Cardiac septum (tissue), 1 donor: ENCODE results near the gene LAMTOR4. TPM values are rescaled to one million over a fixed set of nuclear protein-coding genes. Genes with fewer than 3 reads are reported as not detected.
A peak's percentile ranks its signal among the peaks of the same experiment; 100 is the strongest.
"Not testable (repeated sequence)": the region's sequence is repeated elsewhere in the genome, so short reads cannot be mapped to it uniquely, and the experiment has no call there.

Experiments
- DNase-seq: peaks from one replicate; pipeline ENCODE4 v3.0.0-alpha.2; 2020; ENCODE audit warnings: low spot score
- intact Hi-C: fragments of 100-400 bp; cut with DNase I; formaldehyde crosslinking; loops from one replicate; pipeline ENCODE4 v1.14.0; 2022
- total RNA-seq: library from RNA; stranded (reverse); fragmentation: NEBNext Ultra II Directional; extraction: Animal tissue kit (Norgen Biotek cat#: 25700); gene quantifications from one replicate; pipeline ENCODE4 v1.2.1, GENCODE V29; 2021
- donor health status: DM: no; HTN: no; CAD: no.

The LAMTOR4 gene
- total RNA-seq, 1 donor from 2014 or later = 89.1 TPM

GRCh38 chr7:100166317-100166940 is 17.7 kb downstream of the LAMTOR4 start:
- intact Hi-C loops = no loop called here
- no peak for DNase-seq

- DNase-seq = no peak
- intact Hi-C loops = no loop called here
Observed at GRCh38 chr7:100166970-100167911, 18.5 kb downstream of the LAMTOR4 start.

- intact Hi-C loops = no loop called here
- DNase-seq = no peak
Observed at GRCh38 chr7:100167912-100168323, 19.2 kb downstream of the LAMTOR4 start.

GRCh38 chr7:100169147-100169850 is 20.6 kb downstream of the LAMTOR4 start:
- intact Hi-C loops = no loop called here
- no peak for DNase-seq

- intact Hi-C loops = no loop called here
- no peak for DNase-seq
Observed at GRCh38 chr7:100170101-100170897, 21.6 kb downstream of the LAMTOR4 start.

GRCh38 chr7:100171087-100171681 is 22.5 kb downstream of the LAMTOR4 start:
- intact Hi-C loops = no loop called here
- no peak for DNase-seq

GRCh38 chr7:100171840-100172239 is 23.1 kb downstream of the LAMTOR4 start:
- intact Hi-C loops = no loop called here
- DNase-seq = no peak

GRCh38 chr7:100173806-100174495 is 25.2 kb downstream of the LAMTOR4 start:
- no peak for DNase-seq
- intact Hi-C loops = no loop called here

GRCh38 chr7:100174582-100174981 is 25.9 kb downstream of the LAMTOR4 start:
- no peak for DNase-seq
- intact Hi-C loops = no loop called here

- intact Hi-C loops = no loop called here
- no peak for DNase-seq
Observed at GRCh38 chr7:100175296-100175935, 26.7 kb downstream of the LAMTOR4 start.

- intact Hi-C loops = no loop called here
- DNase-seq = no peak
Observed at GRCh38 chr7:100176096-100177044, 27.7 kb downstream of the LAMTOR4 start.

GRCh38 chr7:100177045-100178001 is 28.6 kb downstream of the LAMTOR4 start, which contains the start of the genes GPC2 and STAG3:
Gene GPC2, minus strand, starts transcription at chr7:100177381. Its CDS starts 182 bp downstream, at chr7:100177199.
Gene STAG3, plus strand, starts transcription at chr7:100177918. Its CDS starts 2,639 bp downstream, at chr7:100180557.
- intact Hi-C loops = no loop called here

GRCh38 chr7:100180084-100180483 is 31.4 kb downstream of the LAMTOR4 start:
- DNase-seq, intact Hi-C loops: not testable (repeated sequence)

More at GRCh38 chr7:100177045-100178001, 28.6 kb downstream of the LAMTOR4 start, which contains the start of the genes GPC2 and STAG3:
- peak; percentile 98 for DNase-seq

GRCh38 chr7:100182616-100183015 is 33.9 kb downstream of the LAMTOR4 start:
- intact Hi-C loops, DNase-seq: not testable (repeated sequence)

GRCh38 chr7:100183090-100183489 is 34.4 kb downstream of the LAMTOR4 start:
- DNase-seq, intact Hi-C loops: not testable (repeated sequence)
